ENCODE measurements around the gene SF3B3.

GRCh38 chr16:70508752-70509151 lies 14.9 kb upstream of the SF3B3 start:
- TF ChIP-seq POLR2A (IDR thresholded peaks at IDR 0.05; ENCODE audit: low read depth, low read length) (no peak), POLR2AphosphoS5 (IDR thresholded peaks at IDR 0.05; ENCODE audit: low read depth, low read length) (no peak)
